BLaER1 treated with 17β-estradiol and CSF1 and Interleukin-3, amounts not matched to agents 10 nM and 100 nM (cell line): ENCODE measurements around the gene TSSK3.
"Not testable (repeated sequence)": the region's sequence is repeated elsewhere in the genome, so short reads cannot be mapped to it uniquely, and the experiment has no call there.

Experiments used
- H3K27ac ChIP-seq, 11 experiments: shearing (Covaris generic); formaldehyde crosslinking; 2 replicates each; pipeline ENCODE4 v1.8.1; 2022
- H3K27me3 ChIP-seq, 11 experiments: shearing (Covaris generic); formaldehyde crosslinking; 2 replicates each; pipeline ENCODE4 v1.8.1; 2022
- H3K36me3 ChIP-seq, 11 experiments: shearing (Covaris generic); formaldehyde crosslinking; 2 replicates each; pipeline ENCODE4 v1.8.1; 2022
- H3K4me1 ChIP-seq, 10 experiments: shearing (Covaris generic); formaldehyde crosslinking; 2 replicates each; pipeline ENCODE4 v1.8.1; 2022
- H3K4me2 ChIP-seq, 11 experiments: shearing (Covaris generic); formaldehyde crosslinking; 2 replicates each; pipeline ENCODE4 v1.8.1; 2022
- H3K4me3 ChIP-seq, 10 experiments: shearing (Covaris generic); formaldehyde crosslinking; 2 replicates each; pipeline ENCODE4 v1.8.1; 2022
- H3K9ac ChIP-seq, 11 experiments: shearing (Covaris generic); formaldehyde crosslinking; 2 replicates each; pipeline ENCODE4 v1.8.1; 2022
- H3K9me3 ChIP-seq, 11 experiments: shearing (Covaris generic); formaldehyde crosslinking; replicated peaks in 1 of 11; 2 replicates each; pipeline ENCODE4 v1.8.1; 2022
- H4K20me1 ChIP-seq, 11 experiments: shearing (Covaris generic); formaldehyde crosslinking; 2 replicates each; pipeline ENCODE4 v1.8.1; 2022
- Cebpa-rat ChIP-seq, 11 experiments: shearing (Covaris generic); IDR thresholded peaks; 2 replicates each; pipeline ENCODE4 v1.8.1; 2022

The TSSK3 gene

GRCh38 chr1:32394141-32394889, 32.0 kb downstream of the TSSK3 start, which contains the start of gene BSDC1:
Gene BSDC1, minus strand, starts transcription at chr1:32394441. Its CDS starts 27 bp downstream, at chr1:32394414.
- Histone ChIP-seq H3K9me3 (0 out of 22 replicates have a peak, but pooled peaks cover 0 to 5% (median 0%) of the 10 kb centered on the region in 11 experiments), H3K4me2 (peak within 1 kb of the TSS; percentile 89 to 98 (median 94)), H3K36me3 (peaks cover 27 to 40% (median 34%) of the 10 kb centered on the region in 11 experiments), H3K9ac (peak within 1 kb of the TSS; percentile 85 to 93 (median 89)), H3K27me3 (no peaks in the 10 kb centered on the region), H3K4me3 (peak within 1 kb of the TSS; percentile 66 to 90 (median 84)), H3K4me1 (peaks cover 36 to 52% (median 43%) of the 10 kb centered on the region in 10 experiments), H3K27ac (peak within 1 kb of the TSS; percentile 74 to 91 (median 86)), H4K20me1 (peaks cover 0 to 34% (median 14%) of the 10 kb centered on the region in 11 experiments; a peak in 10 of 22 replicates)
- TF ChIP-seq Cebpa-rat (IDR thresholded peaks at IDR 0.05) = no peak

GRCh38 chr1:32394890-32395432, 32.6 kb downstream of the TSSK3 start:
- H3K4me2 ChIP-seq = peak overlapping the region; percentile 79 to 98 (median 92)
- H3K27ac ChIP-seq = peak overlapping the region; percentile 71 to 91 (median 82)
- TF ChIP-seq Cebpa-rat (IDR thresholded peaks at IDR 0.05) = no peak
- H3K36me3 ChIP-seq = peaks cover 21 to 33% (median 27%) of the 10 kb centered on the region in 11 experiments
- 0 out of 22 replicates have a peak, but pooled peaks cover 0 to 5% (median 0%) of the 10 kb centered on the region in 11 experiments for H3K9me3 ChIP-seq
- H3K4me1 ChIP-seq = peaks cover 31 to 47% (median 39%) of the 10 kb centered on the region in 10 experiments
- H3K9ac ChIP-seq = peak overlapping the region; percentile 80 to 93 (median 89)
- peaks cover 0 to 29% (median 10%) of the 10 kb centered on the region in 11 experiments; a peak in 9 of 22 replicates for H4K20me1 ChIP-seq
- H3K27me3 ChIP-seq = no peaks in the 10 kb centered on the region
- peak overlapping the region; percentile 66 to 90 (median 84) for H3K4me3 ChIP-seq

- H3K9ac ChIP-seq, H3K4me2 ChIP-seq, H3K9me3 ChIP-seq, H3K27ac ChIP-seq, H3K4me3 ChIP-seq, H3K27me3 ChIP-seq: not testable (repeated sequence)
- peaks cover 0 to 16% (median 0%) of the 10 kb centered on the region in 11 experiments; a peak in 7 of 22 replicates for H4K20me1 ChIP-seq
- H3K4me1 ChIP-seq = peaks cover 31 to 36% (median 34%) of the 10 kb centered on the region in 10 experiments
- peaks cover 5 to 18% (median 12%) of the 10 kb centered on the region in 11 experiments; a peak in 21 of 22 replicates for H3K36me3 ChIP-seq
Measured at GRCh38 chr1:32396524-32396923, 34.2 kb downstream of the TSSK3 start.

GRCh38 chr1:32398401-32398800, 36.1 kb downstream of the TSSK3 start:
- no peak overlapping the region for H3K4me2 ChIP-seq
- 0 out of 22 replicates have a peak, but pooled peaks cover 0 to 5% (median 0%) of the 10 kb centered on the region in 11 experiments for H3K9me3 ChIP-seq
- no peak overlapping the region for H3K27ac ChIP-seq
- H3K9ac ChIP-seq = no peak overlapping the region; a peak in 1 of 22 replicates
- no peak overlapping the region for H3K4me3 ChIP-seq
- TF ChIP-seq Cebpa-rat (IDR thresholded peaks at IDR 0.05) = no peak
- no peaks in the 10 kb centered on the region for H3K27me3 ChIP-seq
- peaks cover 12 to 18% (median 15%) of the 10 kb centered on the region in 10 experiments for H3K4me1 ChIP-seq
- H3K36me3 ChIP-seq = no peaks in the 10 kb centered on the region
- H4K20me1 ChIP-seq = peaks cover 0 to 1% (median 0%) of the 10 kb centered on the region in 11 experiments; a peak in 5 of 22 replicates

GRCh38 chr1:32399843-32400242, 37.5 kb downstream of the TSSK3 start:
- no peak for TF ChIP-seq Cebpa-rat (IDR thresholded peaks at IDR 0.05)
- H3K4me1 ChIP-seq = peaks cover 8 to 14% (median 11%) of the 10 kb centered on the region in 10 experiments
- H3K27ac ChIP-seq = no peak overlapping the region
- H4K20me1 ChIP-seq = no peaks in the 10 kb centered on the region
- no peak overlapping the region for H3K4me3 ChIP-seq
- H3K9me3 ChIP-seq = 0 out of 22 replicates have a peak, but pooled peaks cover 0 to 5% (median 0%) of the 10 kb centered on the region in 11 experiments
- H3K4me2 ChIP-seq = no peak overlapping the region
- no peaks in the 10 kb centered on the region for H3K36me3 ChIP-seq
- no peaks in the 10 kb centered on the region for H3K27me3 ChIP-seq
- H3K9ac ChIP-seq = no peak overlapping the region

- no peaks in the 10 kb centered on the region for H3K36me3 ChIP-seq
- peaks cover 0 to 3% (median under 1%) of the 10 kb centered on the region in 10 experiments; a peak in 8 of 20 replicates for H3K4me1 ChIP-seq
- H4K20me1 ChIP-seq = no peaks in the 10 kb centered on the region
- no peaks in the 10 kb centered on the region for H3K27me3 ChIP-seq
- H3K9ac ChIP-seq = peak overlapping the region in 5 of 11 experiments; percentile 4 to 42 (median 17); a peak in 4 of 22 replicates
- H3K4me3 ChIP-seq = no peak overlapping the region
- H3K4me2 ChIP-seq = peak overlapping the region in 9 of 11 experiments; percentile 5 to 68 (median 16); a peak in 8 of 22 replicates
- 0 out of 22 replicates have a peak, but pooled peaks cover 0 to 5% (median 0%) of the 10 kb centered on the region in 11 experiments for H3K9me3 ChIP-seq
- no peak for TF ChIP-seq Cebpa-rat (IDR thresholded peaks at IDR 0.05)
- H3K27ac ChIP-seq = no peak overlapping the region
Measured at GRCh38 chr1:32400876-32401631, 38.7 kb downstream of the TSSK3 start.

GRCh38 chr1:32404946-32405345, 42.6 kb downstream of the TSSK3 start:
- Histone ChIP-seq H3K4me3 (no peak overlapping the region), H3K27me3 (no peaks in the 10 kb centered on the region), H3K27ac (no peak overlapping the region), H4K20me1 (no peaks in the 10 kb centered on the region), H3K4me1 (peaks cover 0 to 3% (median 0%) of the 10 kb centered on the region in 10 experiments; a peak in 1 of 20 replicates), H3K9ac (no peak overlapping the region), H3K9me3 (peaks cover 0 to 3% (median 0%) of the 10 kb centered on the region in 11 experiments; a peak in 1 of 22 replicates), H3K4me2 (no peak overlapping the region), H3K36me3 (no peaks in the 10 kb centered on the region)
- TF ChIP-seq Cebpa-rat (IDR thresholded peaks at IDR 0.05) = no peak

- H3K9me3 ChIP-seq = peaks cover 0 to 3% (median 0%) of the 10 kb centered on the region in 11 experiments; a peak in 1 of 22 replicates
- H3K27me3 ChIP-seq = no peaks in the 10 kb centered on the region
- H3K9ac ChIP-seq = no peak overlapping the region
- H3K4me1 ChIP-seq = peaks cover 0 to 3% (median 0%) of the 10 kb centered on the region in 10 experiments; a peak in 1 of 20 replicates
- H3K4me2 ChIP-seq = no peak overlapping the region
- H3K4me3 ChIP-seq = no peak overlapping the region
- H3K27ac ChIP-seq = no peak overlapping the region
- no peaks in the 10 kb centered on the region for H3K36me3 ChIP-seq
- H4K20me1 ChIP-seq = no peaks in the 10 kb centered on the region
- TF ChIP-seq Cebpa-rat (IDR thresholded peaks at IDR 0.05) = no peak
Measured at GRCh38 chr1:32405672-32406467, 43.5 kb downstream of the TSSK3 start.
